Cardiac ventricle fibroblast (primary cell): ENCODE data around the gene XPO1. TPM values are rescaled to one million over a fixed set of nuclear protein-coding genes. Genes with fewer than 3 reads are reported as not detected.

Experiments
- total RNA-seq: library from RNA; depleted of rRNA; stranded (reverse); fragments of >200 nt; gene quantifications from 2 replicates; pipeline ENCODE4 v1.2.3, GENCODE V29; 2015

Gene XPO1, protein sequence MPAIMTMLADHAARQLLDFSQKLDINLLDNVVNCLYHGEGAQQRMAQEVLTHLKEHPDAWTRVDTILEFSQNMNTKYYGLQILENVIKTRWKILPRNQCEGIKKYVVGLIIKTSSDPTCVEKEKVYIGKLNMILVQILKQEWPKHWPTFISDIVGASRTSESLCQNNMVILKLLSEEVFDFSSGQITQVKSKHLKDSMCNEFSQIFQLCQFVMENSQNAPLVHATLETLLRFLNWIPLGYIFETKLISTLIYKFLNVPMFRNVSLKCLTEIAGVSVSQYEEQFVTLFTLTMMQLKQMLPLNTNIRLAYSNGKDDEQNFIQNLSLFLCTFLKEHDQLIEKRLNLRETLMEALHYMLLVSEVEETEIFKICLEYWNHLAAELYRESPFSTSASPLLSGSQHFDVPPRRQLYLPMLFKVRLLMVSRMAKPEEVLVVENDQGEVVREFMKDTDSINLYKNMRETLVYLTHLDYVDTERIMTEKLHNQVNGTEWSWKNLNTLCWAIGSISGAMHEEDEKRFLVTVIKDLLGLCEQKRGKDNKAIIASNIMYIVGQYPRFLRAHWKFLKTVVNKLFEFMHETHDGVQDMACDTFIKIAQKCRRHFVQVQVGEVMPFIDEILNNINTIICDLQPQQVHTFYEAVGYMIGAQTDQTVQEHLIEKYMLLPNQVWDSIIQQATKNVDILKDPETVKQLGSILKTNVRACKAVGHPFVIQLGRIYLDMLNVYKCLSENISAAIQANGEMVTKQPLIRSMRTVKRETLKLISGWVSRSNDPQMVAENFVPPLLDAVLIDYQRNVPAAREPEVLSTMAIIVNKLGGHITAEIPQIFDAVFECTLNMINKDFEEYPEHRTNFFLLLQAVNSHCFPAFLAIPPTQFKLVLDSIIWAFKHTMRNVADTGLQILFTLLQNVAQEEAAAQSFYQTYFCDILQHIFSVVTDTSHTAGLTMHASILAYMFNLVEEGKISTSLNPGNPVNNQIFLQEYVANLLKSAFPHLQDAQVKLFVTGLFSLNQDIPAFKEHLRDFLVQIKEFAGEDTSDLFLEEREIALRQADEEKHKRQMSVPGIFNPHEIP (N-terminal part only)
- 46.7 and 51.6 TPM in 2 replicates for total RNA-seq

DNA sequence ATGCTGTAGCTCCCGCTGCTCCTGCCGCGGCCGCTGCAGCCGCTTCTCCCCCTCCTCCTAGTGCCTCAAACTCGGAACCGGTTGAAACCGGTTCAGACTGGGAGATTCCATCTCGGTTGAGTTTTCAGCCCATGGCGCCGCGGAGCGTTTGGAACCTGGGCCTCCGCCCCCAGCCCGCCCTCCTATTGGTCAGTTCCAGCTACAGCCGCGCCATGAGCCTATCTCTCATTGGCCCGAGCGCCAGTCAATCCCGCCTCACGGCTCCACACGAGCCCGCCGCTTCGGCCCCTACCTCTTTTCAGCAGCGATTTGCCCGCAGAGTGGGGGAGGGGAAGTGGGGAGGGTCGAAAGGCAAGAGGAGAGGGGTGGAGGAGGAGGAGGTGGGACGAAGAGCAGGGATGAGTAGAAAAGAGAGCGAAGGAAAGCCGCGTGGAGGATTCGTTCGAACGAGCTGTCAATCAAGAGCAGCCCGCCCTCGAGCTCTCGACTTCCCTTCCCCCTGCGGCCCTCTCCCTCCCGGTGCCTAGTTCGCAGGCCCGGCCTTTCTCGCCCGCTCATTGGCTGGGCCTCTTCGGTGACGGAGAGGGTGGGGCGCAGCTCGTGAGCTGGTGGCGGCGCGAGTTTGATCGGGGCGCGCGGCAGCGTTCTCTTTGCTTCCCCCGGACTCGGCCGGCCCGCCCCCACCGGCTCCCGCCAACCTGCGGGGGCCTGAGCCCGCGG, at the start of gene XPO1:
XPO1 (minus strand) TSS at position 157 of the 720 bp plus-strand sequence. CDS start 4,459 bp downstream, outside the sequence.

GRCh38 chr2:61470965-61471904, 66.9 kb downstream of the XPO1 start, which contains the start of gene USP34:
Gene USP34 (minus strand): TSS chr2:61471087. CDS start chr2:61470692, 395 bp downstream.

Other genes starting within 250 kb of the XPO1 start
- 74.6 and 91.8 TPM in 2 replicates for gene USP34, start 67.3 kb downstream of the XPO1 start, total RNA-seq